Measurements from ENCODE around the gene CEMIP. TPM values are rescaled to one million over a fixed set of nuclear protein-coding genes. Genes with fewer than 3 reads are reported as not detected.

The CEMIP gene
- total RNA-seq, 1 donor from 2014 or later, result 3.6 TPM

DNA sequence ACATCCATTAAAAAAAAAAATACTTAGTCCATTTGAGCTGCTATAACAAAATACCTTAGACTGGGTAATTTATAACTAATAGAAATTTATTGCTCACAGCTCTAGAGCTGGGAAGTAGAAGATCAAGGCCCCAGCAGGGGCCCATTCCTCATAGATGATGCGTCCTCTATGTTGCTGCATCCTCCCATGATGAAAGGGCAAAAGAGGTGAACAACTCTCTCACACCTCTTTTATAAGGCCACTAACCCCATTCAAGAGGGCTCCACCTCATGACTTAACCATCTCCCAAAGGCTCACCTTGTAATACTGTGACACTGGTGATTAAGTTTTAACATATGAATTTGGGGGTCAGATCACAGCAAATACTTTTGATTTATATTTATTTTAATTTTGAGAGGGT, 218.5 kb downstream of the CEMIP start:
- peaks cover 2% of the 10 kb centered on the region for H3K9me3 Mint-ChIP-seq (ENCODE audit: unreplicated experiment)
- H3K36me3 ChIP-seq (ENCODE audit: insufficient read depth, low read length), result no peaks in the 10 kb centered on the region
- no peak for DNase-seq (ENCODE audit: low read depth)
- H3K27me3 Mint-ChIP-seq (ENCODE audit: low read depth, unreplicated experiment), result peaks cover 2% of the 10 kb centered on the region
- H3K4me3 ChIP-seq (ENCODE audit: insufficient read depth, low read depth, low read length), result no peak overlapping the region
- no peak overlapping the region for H2AFZ ChIP-seq (ENCODE audit: low read depth, low read length)
- FAIRE-seq, result no peak
- no peaks in the 10 kb centered on the region for H3K36me3 Mint-ChIP-seq (ENCODE audit: low read depth, unreplicated experiment)
- peaks cover 8% of the 10 kb centered on the region for H4K20me1 ChIP-seq (ENCODE audit: insufficient read depth, low read length)
- H3K4me2 ChIP-seq (ENCODE audit: low read length), result no peak overlapping the region
- TF ChIP-seq EZH2 (IDR thresholded peaks at IDR 0.05; ENCODE audit: insufficient read depth, low read length), result no peak
- TF ChIP-seq, protein P1, sequence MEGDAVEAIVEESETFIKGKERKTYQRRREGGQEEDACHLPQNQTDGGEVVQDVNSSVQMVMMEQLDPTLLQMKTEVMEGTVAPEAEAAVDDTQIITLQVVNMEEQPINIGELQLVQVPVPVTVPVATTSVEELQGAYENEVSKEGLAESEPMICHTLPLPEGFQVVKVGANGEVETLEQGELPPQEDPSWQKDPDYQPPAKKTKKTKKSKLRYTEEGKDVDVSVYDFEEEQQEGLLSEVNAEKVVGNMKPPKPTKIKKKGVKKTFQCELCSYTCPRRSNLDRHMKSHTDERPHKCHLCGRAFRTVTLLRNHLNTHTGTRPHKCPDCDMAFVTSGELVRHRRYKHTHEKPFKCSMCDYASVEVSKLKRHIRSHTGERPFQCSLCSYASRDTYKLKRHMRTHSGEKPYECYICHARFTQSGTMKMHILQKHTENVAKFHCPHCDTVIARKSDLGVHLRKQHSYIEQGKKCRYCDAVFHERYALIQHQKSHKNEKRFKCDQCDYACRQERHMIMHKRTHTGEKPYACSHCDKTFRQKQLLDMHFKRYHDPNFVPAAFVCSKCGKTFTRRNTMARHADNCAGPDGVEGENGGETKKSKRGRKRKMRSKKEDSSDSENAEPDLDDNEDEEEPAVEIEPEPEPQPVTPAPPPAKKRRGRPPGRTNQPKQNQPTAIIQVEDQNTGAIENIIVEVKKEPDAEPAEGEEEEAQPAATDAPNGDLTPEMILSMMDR (IDR thresholded peaks at IDR 0.05; ENCODE audit: insufficient read depth, low read depth, low read length), result no peak
- H3K27ac Mint-ChIP-seq (ENCODE audit: unreplicated experiment), result no peak overlapping the region
- H3K4me1 Mint-ChIP-seq (ENCODE audit: low read depth, unreplicated experiment), result no peaks in the 10 kb centered on the region
- H3K27me3 ChIP-seq (ENCODE audit: insufficient read depth, low read length), result no peaks in the 10 kb centered on the region
- peaks cover 5% of the 10 kb centered on the region for H3K4me1 ChIP-seq (ENCODE audit: insufficient read depth, low read length)
- H3K9me3 ChIP-seq (ENCODE audit: insufficient read depth, low read depth, low read length), result no peaks in the 10 kb centered on the region
- no peak overlapping the region for H3K27ac ChIP-seq (ENCODE audit: low read depth, low read length)
- H3K79me2 ChIP-seq (ENCODE audit: insufficient read depth, low read length), result peaks cover 22% of the 10 kb centered on the region
- H3K9ac ChIP-seq (ENCODE audit: low read length), result no peak overlapping the region
- no peak overlapping the region for H3K4me3 Mint-ChIP-seq (ENCODE audit: unreplicated experiment)

DNA sequence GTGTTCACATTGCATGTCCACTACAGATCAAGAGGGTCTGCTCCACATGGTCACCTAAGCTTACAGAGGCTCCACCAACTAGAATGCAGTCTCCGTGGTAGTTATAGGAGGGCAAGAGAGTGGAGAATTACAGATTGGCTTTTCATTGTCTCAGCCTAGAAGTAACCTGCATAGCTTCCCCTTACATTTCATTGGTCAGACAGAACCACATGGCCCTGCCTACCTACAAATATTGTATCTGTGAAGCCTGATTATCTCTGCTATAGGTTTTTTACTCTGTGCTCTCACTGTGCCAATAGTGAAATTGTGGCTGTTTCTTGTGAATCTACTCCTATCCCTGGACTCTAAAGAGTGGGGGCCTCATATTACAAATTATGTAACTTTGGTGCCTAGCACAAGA, 219.1 kb downstream of the CEMIP start:
- Histone ChIP-seq H3K9me3 (ENCODE audit: insufficient read depth, low read depth, low read length) (no peaks in the 10 kb centered on the region), H2AFZ (ENCODE audit: low read depth, low read length) (no peak overlapping the region), H3K27me3 (ENCODE audit: insufficient read depth, low read length) (no peaks in the 10 kb centered on the region), H4K20me1 (ENCODE audit: insufficient read depth, low read length) (peaks cover 13% of the 10 kb centered on the region), H3K4me1 (ENCODE audit: insufficient read depth, low read length) (peaks cover 9% of the 10 kb centered on the region), H3K36me3 (ENCODE audit: insufficient read depth, low read length) (no peaks in the 10 kb centered on the region), H3K9ac (ENCODE audit: low read length) (no peak overlapping the region), H3K4me3 (ENCODE audit: insufficient read depth, low read depth, low read length) (no peak overlapping the region), H3K79me2 (ENCODE audit: insufficient read depth, low read length) (peaks cover 28% of the 10 kb centered on the region), H3K4me2 (ENCODE audit: low read length) (no peak overlapping the region), H3K27ac (ENCODE audit: low read depth, low read length) (no peak overlapping the region)
- H3K27me3 Mint-ChIP-seq (ENCODE audit: low read depth, unreplicated experiment), result peaks cover 2% of the 10 kb centered on the region
- DNase-seq (ENCODE audit: low read depth) (no peak), FAIRE-seq (no peak)
- peaks cover 2% of the 10 kb centered on the region for H3K9me3 Mint-ChIP-seq (ENCODE audit: unreplicated experiment)
- no peak overlapping the region for H3K4me3 Mint-ChIP-seq (ENCODE audit: unreplicated experiment)
- no peaks in the 10 kb centered on the region for H3K36me3 Mint-ChIP-seq (ENCODE audit: low read depth, unreplicated experiment)
- TF ChIP-seq, protein P1 (IDR thresholded peaks at IDR 0.05; ENCODE audit: insufficient read depth, low read depth, low read length), result no peak
- TF ChIP-seq EZH2 (IDR thresholded peaks at IDR 0.05; ENCODE audit: insufficient read depth, low read length), result no peak
- no peak overlapping the region for H3K27ac Mint-ChIP-seq (ENCODE audit: unreplicated experiment)
- H3K4me1 Mint-ChIP-seq (ENCODE audit: low read depth, unreplicated experiment), result no peaks in the 10 kb centered on the region

DNA sequence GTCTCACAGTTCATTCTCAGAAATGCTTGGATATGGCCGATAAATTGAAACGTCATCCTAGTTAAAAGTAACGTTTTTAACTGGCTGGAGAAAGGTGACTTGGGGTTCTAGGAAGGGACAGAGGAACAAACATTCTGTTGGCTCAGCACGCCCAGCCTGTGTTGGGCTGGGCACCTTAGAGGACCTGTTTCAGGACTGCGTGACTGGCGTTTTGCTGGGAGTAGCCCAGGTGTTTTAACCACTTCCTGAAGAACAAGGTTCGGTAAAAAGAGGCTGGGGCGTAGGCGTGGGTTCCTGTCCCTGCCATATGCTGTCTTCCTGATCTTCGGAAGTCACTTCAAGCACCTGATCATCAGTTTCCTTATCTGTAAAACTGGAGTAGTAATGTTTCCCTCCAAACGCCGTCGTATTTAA, 220.5 kb downstream of the CEMIP start:
- DNase-seq (ENCODE audit: low read depth) (no peak), FAIRE-seq (no peak)
- H3K9me3 ChIP-seq (ENCODE audit: insufficient read depth, low read depth, low read length), result no peaks in the 10 kb centered on the region
- Mint-ChIP-seq H3K27ac (ENCODE audit: unreplicated experiment) (no peak overlapping the region), H3K4me1 (ENCODE audit: low read depth, unreplicated experiment) (peaks cover 12% of the 10 kb centered on the region), H3K27me3 (ENCODE audit: low read depth, unreplicated experiment) (peaks cover 2% of the 10 kb centered on the region), H3K36me3 (ENCODE audit: low read depth, unreplicated experiment) (no peaks in the 10 kb centered on the region), H3K4me3 (ENCODE audit: unreplicated experiment) (peak overlapping the region; percentile 97), H3K9me3 (ENCODE audit: unreplicated experiment) (peaks cover 2% of the 10 kb centered on the region)
- H3K79me2 ChIP-seq (ENCODE audit: insufficient read depth, low read length), result peaks cover 42% of the 10 kb centered on the region
- TF ChIP-seq, protein P1 (IDR thresholded peaks at IDR 0.05; ENCODE audit: insufficient read depth, low read depth, low read length), result no peak
- TF ChIP-seq EZH2 (IDR thresholded peaks at IDR 0.05; ENCODE audit: insufficient read depth, low read length), result no peak
- peaks cover 26% of the 10 kb centered on the region for H4K20me1 ChIP-seq (ENCODE audit: insufficient read depth, low read length)
- peaks cover 3% of the 10 kb centered on the region for H3K36me3 ChIP-seq (ENCODE audit: insufficient read depth, low read length)
- H2AFZ ChIP-seq (ENCODE audit: low read depth, low read length), result no peak overlapping the region
- H3K4me1 ChIP-seq (ENCODE audit: insufficient read depth, low read length), result peaks cover 14% of the 10 kb centered on the region
- H3K4me3 ChIP-seq (ENCODE audit: insufficient read depth, low read depth, low read length), result peak overlapping the region; percentile 85
- H3K27ac ChIP-seq (ENCODE audit: low read depth, low read length), result no peak overlapping the region
- no peaks in the 10 kb centered on the region for H3K27me3 ChIP-seq (ENCODE audit: insufficient read depth, low read length)
- peak overlapping the region; percentile 95 for H3K4me2 ChIP-seq (ENCODE audit: low read length)
- H3K9ac ChIP-seq (ENCODE audit: low read length), result peak overlapping the region; percentile 94
